K562 (cell line): ENCODE data around the gene TRDN.

Experiments used
- MXI1 ChIP-seq: IDR thresholded peaks from 2 replicates; pipeline ENCODE4 v1.6.1; 2011; ENCODE audit warnings: low read depth, mild to moderate bottlenecking, improper control_type of control experiment, low read length
- RFX5 ChIP-seq: IDR thresholded peaks from 2 replicates; pipeline ENCODE4 v1.6.1; 2011; ENCODE audit warnings: low read depth, mild to moderate bottlenecking, improper control_type of control experiment, low read length
- ZNF274 ChIP-seq: IDR thresholded peaks from 2 replicates; pipeline ENCODE4 v1.6.1; 2011; ENCODE audit warnings: low read depth, mild to moderate bottlenecking, low read length, moderate library complexity, borderline replicate concordance
- ZNF282 ChIP-seq: sonication (generic); formaldehyde crosslinking; IDR thresholded peaks from 2 replicates; pipeline ENCODE4 v1.8.1; 2023; ENCODE audit warnings: missing genetic modification reagents
- ZNF76 ChIP-seq: fragments of 250-450 bp; sonication (Bioruptor Pico); IDR thresholded peaks from 2 replicates; pipeline ENCODE4 v1.4.0; 2020; ENCODE audit warnings: mild to moderate bottlenecking, moderate library complexity, borderline replicate concordance

DNA sequence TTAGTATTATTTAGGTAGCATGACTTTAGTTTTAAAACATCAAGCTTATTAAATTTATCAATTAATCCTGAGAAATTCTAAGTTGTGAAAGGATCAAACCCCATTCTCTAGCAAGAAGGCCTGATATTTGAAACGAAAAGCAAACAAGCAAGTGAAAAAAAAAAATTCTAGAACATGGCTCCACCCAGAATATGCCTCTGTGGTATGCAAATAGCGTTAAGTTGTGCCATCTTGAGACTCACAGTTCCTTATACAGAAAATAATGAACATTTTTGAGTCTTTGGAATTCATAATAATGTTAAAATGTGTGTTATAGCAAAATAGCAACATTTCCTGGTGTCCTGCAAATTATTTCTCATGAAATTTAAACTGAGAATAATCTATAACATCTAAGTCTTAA is 42.0 kb downstream of the TRDN start:
- TF ChIP-seq RFX5: no peak
- no peak for TF ChIP-seq ZNF282 (CRISPR knock-in tag)
- no peak for TF ChIP-seq MXI1
- no peak for TF ChIP-seq ZNF274
- no peak for TF ChIP-seq ZNF76 (CRISPR knock-in tag)
